Endothelial cell of umbilical vein (primary cell): ENCODE results near the gene NLN. TPM values are rescaled to one million over a fixed set of nuclear protein-coding genes. Genes with fewer than 3 reads are reported as not detected.

Source experiments
- BruUV-seq: library from RNA; stranded (reverse); fragments of 400-500 nt; replicated peaks from 2 replicates; lab custom pipeline; 2021; lab: Mats Ljungman, UMichigan
- CTCF ChIA-PET: fragments of 300-600, 350-600 bp; sonication (Branson Sonifier 250); formaldehyde crosslinking; loops from one replicate; lab custom pipeline; 2021; ENCODE audit warnings: antibody characterized with exemption, inconsistent platforms; lab: Charles Lee
- POLR2A ChIA-PET: fragments of 300-600, 350-600 bp; sonication (Branson Sonifier 250); formaldehyde crosslinking; loops from one replicate; lab custom pipeline; 2021; ENCODE audit warnings: antibody characterized with exemption, inconsistent platforms; lab: Charles Lee
- DNase-seq: peaks from one replicate; pipeline ENCODE4 v3.0.0-alpha.2; 2011; ENCODE audit warnings: low read depth, low spot score
- FAIRE-seq: peaks from 2 replicates; lab custom pipeline; 2011; peaks lifted over from hg19 to GRCh38; lab: Jason Lieb, UNC
- H2AFZ ChIP-seq: 2 replicates; pipeline ENCODE4 v1.6.0; 2012; ENCODE audit warnings: low read depth, low read length, control low read depth, inconsistent platforms
- H3K27ac ChIP-seq: 2 replicates; pipeline ENCODE4 v1.5.1; 2011; ENCODE audit warnings: low read depth, mild to moderate bottlenecking, control low read depth, low read length, moderate library complexity; ENCODE audit not compliant: insufficient read depth
- H3K27me3 ChIP-seq, 2 experiments: 2 replicates each; pipeline versions ENCODE4 v1.6.0 to v1.6.1; 2011; ENCODE audit warnings: low read length in 2 of 2, mixed read lengths in 1 of 2; ENCODE audit not compliant: control insufficient read depth in 2 of 2, insufficient read depth in 2 of 2
- H3K36me3 ChIP-seq, 2 experiments: 2 replicates in 1 of 2; 3 replicates in 1 of 2; pipeline ENCODE4 v1.5.1; 2011; ENCODE audit warnings: low read length in 2 of 2, mild to moderate bottlenecking in 1 of 2, moderate library complexity in 1 of 2; ENCODE audit not compliant: control insufficient read depth in 2 of 2, insufficient read depth in 2 of 2; ENCODE audit errors: extremely low read depth in 1 of 2
- H3K4me1 ChIP-seq: 3 replicates; pipeline ENCODE4 v1.5.1; 2011; ENCODE audit warnings: mild to moderate bottlenecking, low read length; ENCODE audit not compliant: control insufficient read depth, insufficient read depth; ENCODE audit errors: extremely low read depth
- H3K4me2 ChIP-seq: 2 replicates; pipeline ENCODE4 v1.6.1; 2011; ENCODE audit warnings: low read length, control low read depth, mixed read lengths; ENCODE audit not compliant: insufficient read depth
- H3K4me3 ChIP-seq, 3 experiments: fragments of 200-600 bp in 1 of 3; sonication (generic), shearing (Covaris generic) in 1 of 3; replicated peaks in 1 of 3; 2 replicates each; pipeline ENCODE4 v1.5.1; 2011 to 2016; ENCODE audit warnings: control low read depth in 3 of 3, low read length in 3 of 3, mild to moderate bottlenecking in 2 of 3, inconsistent platforms in 1 of 3, low read depth in 1 of 3, moderate library complexity in 1 of 3; ENCODE audit not compliant: insufficient read depth in 1 of 3
- H3K79me2 ChIP-seq: 2 replicates; pipeline ENCODE4 v1.6.0; 2012; ENCODE audit warnings: low read length, inconsistent platforms; ENCODE audit not compliant: control insufficient read depth, insufficient read depth
- H3K9ac ChIP-seq: replicated peaks from 2 replicates; pipeline ENCODE3; 2011; ENCODE audit warnings: low read length, control low read depth; ENCODE audit not compliant: insufficient read depth; ENCODE audit errors: extremely low read depth
- H3K9me1 ChIP-seq: replicated peaks from 3 replicates; pipeline ENCODE4 v1.6.0; 2011; ENCODE audit warnings: mild to moderate bottlenecking, low read length; ENCODE audit not compliant: control insufficient read depth, insufficient read depth; ENCODE audit errors: extremely low read depth
- H3K9me3 ChIP-seq: replicated peaks from 2 replicates; pipeline ENCODE4 v1.5.1; 2012; ENCODE audit warnings: low read length, inconsistent platforms; ENCODE audit not compliant: control insufficient read depth, insufficient read depth
- H4K20me1 ChIP-seq: replicated peaks from 2 replicates; pipeline ENCODE3; 2011; ENCODE audit warnings: mild to moderate bottlenecking, low read length; ENCODE audit not compliant: control insufficient read depth, insufficient read depth; ENCODE audit errors: extremely low read depth
- EZH2 ChIP-seq: IDR thresholded peaks from 2 replicates; pipeline ENCODE4 v1.6.1; 2012; ENCODE audit warnings: borderline replicate concordance, low read depth, mild to moderate bottlenecking, moderate library complexity, low read length, inconsistent platforms; ENCODE audit not compliant: severe bottlenecking
- FOS ChIP-seq: IDR thresholded peaks from 2 replicates; pipeline ENCODE4 v1.6.1; 2011; ENCODE audit warnings: mild to moderate bottlenecking, low read length, moderate library complexity, borderline replicate concordance; ENCODE audit not compliant: insufficient read depth
- GATA2 ChIP-seq: IDR thresholded peaks from 2 replicates; pipeline ENCODE4 v1.7.0; 2011; ENCODE audit warnings: low read depth, mild to moderate bottlenecking, moderate library complexity, mixed read lengths, low read length; ENCODE audit not compliant: insufficient read length, insufficient read depth
- JUN ChIP-seq: IDR thresholded peaks from 2 replicates; pipeline ENCODE4 v1.6.1; 2011; ENCODE audit warnings: borderline replicate concordance, low read depth; ENCODE audit not compliant: insufficient read length, insufficient read depth
- MYC ChIP-seq: IDR thresholded peaks from one replicate; pipeline ENCODE4 v1.6.1; 2011; ENCODE audit warnings: mild to moderate bottlenecking, low read depth, low read length
- POLR2A ChIP-seq: IDR thresholded peaks from 2 replicates; pipeline ENCODE4 v1.6.1; 2012; ENCODE audit warnings: low read depth, mild to moderate bottlenecking, control low read depth, low read length
- POLR2AphosphoS5 ChIP-seq: IDR thresholded peaks from 2 replicates; pipeline ENCODE4 v1.6.1; 2012; ENCODE audit warnings: low read depth, mild to moderate bottlenecking, control low read depth, low read length, moderate library complexity; ENCODE audit not compliant: insufficient read depth
- dilution Hi-C: fragments of 300-500 bp; cut with MboI; formaldehyde crosslinking; loops from one replicate; pipeline ENCODE4 v1.15.0; 2019; ENCODE audit warnings: low sequenced_read_pairs; ENCODE audit not compliant: extremely low pct_ligation_motif_present
- intact Hi-C: fragments of 100-400 bp; cut with micrococcal nuclease; formaldehyde crosslinking; loops from one replicate; pipeline ENCODE4 v1.10.0; 2022
- polyA plus RNA-seq, 4 experiments: library from polyadenylated mRNA; depleted of rRNA in 3 of 4; stranded (reverse) in 3 of 4; unstranded in 1 of 4; fragments of >200 nt; gene quantifications; 2 replicates each; pipeline versions ENCODE4 v1.2.1 to v1.2.3, GENCODE V29; 2011 to 2012; ENCODE audit warnings: missing spikeins in 1 of 4
- total RNA-seq: library from RNA; stranded (reverse); gene quantifications from 2 replicates; pipeline ENCODE4 v1.2.3, GENCODE V29; 2021
- TF ChIP-seq, protein P1 (sequence below): IDR thresholded peaks from 2 replicates; pipeline ENCODE4 v1.6.1; 2011; ENCODE audit not compliant: insufficient read depth, insufficient read length
- TF ChIP-seq, protein P2 (sequence below), 2 donors: IDR thresholded peaks; 1 replicate in 1 of 2; 2 replicates in 1 of 2; pipeline ENCODE4 v1.5.1; 2011; ENCODE audit warnings: low read length in 2 of 2, mild to moderate bottlenecking in 2 of 2, moderate library complexity in 2 of 2, control low read depth in 1 of 2, inconsistent platforms in 1 of 2, low read depth in 1 of 2; ENCODE audit not compliant: insufficient read depth in 1 of 2; ENCODE audit errors: extremely low read depth in 1 of 2

The NLN gene
- total and polyA plus RNA-seq, 2 donors (not counting 3 experiments of a cell fraction or from before 2014, with no cell fraction given) = 14.2 to 63.3 TPM

DNA sequence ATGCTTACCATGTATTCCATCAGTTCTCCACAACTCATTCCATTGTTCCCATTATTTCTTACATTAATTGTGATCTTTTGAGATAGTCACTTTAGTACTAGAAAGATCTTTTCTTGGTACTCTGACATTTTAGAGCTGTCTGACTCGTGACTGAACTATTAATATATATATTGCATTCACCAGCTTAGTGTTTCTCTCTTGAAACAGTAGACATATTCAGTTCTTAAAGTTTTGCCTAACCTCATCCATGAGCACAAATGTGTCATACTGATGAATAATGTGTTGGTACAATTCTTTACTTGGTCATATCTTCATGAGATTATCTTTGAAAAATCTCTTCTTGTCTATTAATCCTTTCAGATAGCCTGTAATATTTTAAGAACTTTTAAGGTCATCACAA lies 74.3 kb downstream of the NLN start:
- Histone ChIP-seq H3K36me3 (no peaks in the 10 kb centered on the region), H3K9me1 (no peaks in the 10 kb centered on the region), H2AFZ (no peak overlapping the region), H3K27me3 (no peaks in the 10 kb centered on the region), H3K4me1 (peaks cover 7% of the 10 kb centered on the region), H3K4me3 (no peak overlapping the region), H3K4me2 (no peak overlapping the region), H3K79me2 (no peaks in the 10 kb centered on the region), H4K20me1 (no peaks in the 10 kb centered on the region), H3K9ac (no peak overlapping the region), H3K27ac (no peak overlapping the region), H3K9me3 (no peaks in the 10 kb centered on the region)
- TF ChIP-seq JUN (no peak), FOS (no peak), EZH2 (no peak), POLR2AphosphoS5 (no peak), POLR2A (no peak), MYC (no peak), GATA2 (no peak)
- TF ChIP-seq, protein P1, sequence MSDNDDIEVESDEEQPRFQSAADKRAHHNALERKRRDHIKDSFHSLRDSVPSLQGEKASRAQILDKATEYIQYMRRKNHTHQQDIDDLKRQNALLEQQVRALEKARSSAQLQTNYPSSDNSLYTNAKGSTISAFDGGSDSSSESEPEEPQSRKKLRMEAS = no peak
- TF ChIP-seq, protein P2, sequence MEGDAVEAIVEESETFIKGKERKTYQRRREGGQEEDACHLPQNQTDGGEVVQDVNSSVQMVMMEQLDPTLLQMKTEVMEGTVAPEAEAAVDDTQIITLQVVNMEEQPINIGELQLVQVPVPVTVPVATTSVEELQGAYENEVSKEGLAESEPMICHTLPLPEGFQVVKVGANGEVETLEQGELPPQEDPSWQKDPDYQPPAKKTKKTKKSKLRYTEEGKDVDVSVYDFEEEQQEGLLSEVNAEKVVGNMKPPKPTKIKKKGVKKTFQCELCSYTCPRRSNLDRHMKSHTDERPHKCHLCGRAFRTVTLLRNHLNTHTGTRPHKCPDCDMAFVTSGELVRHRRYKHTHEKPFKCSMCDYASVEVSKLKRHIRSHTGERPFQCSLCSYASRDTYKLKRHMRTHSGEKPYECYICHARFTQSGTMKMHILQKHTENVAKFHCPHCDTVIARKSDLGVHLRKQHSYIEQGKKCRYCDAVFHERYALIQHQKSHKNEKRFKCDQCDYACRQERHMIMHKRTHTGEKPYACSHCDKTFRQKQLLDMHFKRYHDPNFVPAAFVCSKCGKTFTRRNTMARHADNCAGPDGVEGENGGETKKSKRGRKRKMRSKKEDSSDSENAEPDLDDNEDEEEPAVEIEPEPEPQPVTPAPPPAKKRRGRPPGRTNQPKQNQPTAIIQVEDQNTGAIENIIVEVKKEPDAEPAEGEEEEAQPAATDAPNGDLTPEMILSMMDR (IDR thresholded peaks at IDR 0.05; ENCODE audit: extremely low read depth in 1 of 2, insufficient read depth in 1 of 2, low read depth in 1 of 2, low read length in 2 of 2) = no peak
- ChIA-PET CTCF (interaction anchor here (1.0 to 1.1 kb wide), 2 partner anchors 32 to 281 kb away, joined by 3 to 4 read pairs; no protein-coding TSS in a partner anchor), POLR2A (no interaction called here)
- no peak for FAIRE-seq
- intact Hi-C loops = no loop called here
- DNase-seq = no peak
- BruUV-seq = no TSS peak
- dilution Hi-C loops = no loop called here
